ENCODE results near the gene MACROD2.

DNA sequence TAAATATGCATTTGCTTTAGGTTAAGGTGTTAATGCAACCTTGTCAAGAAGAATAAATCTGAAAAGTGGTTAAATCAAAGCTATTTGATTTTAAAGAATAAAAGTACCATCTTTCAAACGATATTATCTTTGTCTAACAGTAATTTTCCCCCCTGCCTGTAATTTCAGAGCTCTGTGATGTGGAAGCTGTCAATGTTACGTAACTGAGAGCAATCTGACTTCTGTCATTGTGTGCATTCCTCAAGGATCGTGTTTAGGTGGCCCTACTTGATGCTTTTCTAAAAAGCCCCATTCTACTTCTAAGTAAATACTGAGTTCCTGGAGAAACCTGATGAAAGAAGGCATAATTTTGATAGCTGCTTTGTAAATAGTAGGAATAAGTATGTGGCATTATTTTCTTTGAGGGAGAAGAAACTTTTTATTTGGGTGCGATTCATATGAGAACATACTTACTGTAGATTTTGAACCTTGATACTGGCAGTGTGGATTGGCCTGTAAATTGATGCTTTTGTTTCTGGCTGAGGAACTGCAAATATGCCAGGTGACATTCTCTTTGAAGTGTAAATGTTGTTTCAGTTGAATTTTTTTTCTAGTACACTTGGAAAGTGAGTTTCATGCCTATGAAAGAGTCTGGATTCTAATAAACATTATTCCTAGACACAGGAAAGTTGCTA lies 871.7 kb downstream of the MACROD2 start:
- TF ChIP-seq POLR2A (IDR thresholded peaks at IDR 0.05) = no peak
- TF ChIP-seq, protein P1, sequence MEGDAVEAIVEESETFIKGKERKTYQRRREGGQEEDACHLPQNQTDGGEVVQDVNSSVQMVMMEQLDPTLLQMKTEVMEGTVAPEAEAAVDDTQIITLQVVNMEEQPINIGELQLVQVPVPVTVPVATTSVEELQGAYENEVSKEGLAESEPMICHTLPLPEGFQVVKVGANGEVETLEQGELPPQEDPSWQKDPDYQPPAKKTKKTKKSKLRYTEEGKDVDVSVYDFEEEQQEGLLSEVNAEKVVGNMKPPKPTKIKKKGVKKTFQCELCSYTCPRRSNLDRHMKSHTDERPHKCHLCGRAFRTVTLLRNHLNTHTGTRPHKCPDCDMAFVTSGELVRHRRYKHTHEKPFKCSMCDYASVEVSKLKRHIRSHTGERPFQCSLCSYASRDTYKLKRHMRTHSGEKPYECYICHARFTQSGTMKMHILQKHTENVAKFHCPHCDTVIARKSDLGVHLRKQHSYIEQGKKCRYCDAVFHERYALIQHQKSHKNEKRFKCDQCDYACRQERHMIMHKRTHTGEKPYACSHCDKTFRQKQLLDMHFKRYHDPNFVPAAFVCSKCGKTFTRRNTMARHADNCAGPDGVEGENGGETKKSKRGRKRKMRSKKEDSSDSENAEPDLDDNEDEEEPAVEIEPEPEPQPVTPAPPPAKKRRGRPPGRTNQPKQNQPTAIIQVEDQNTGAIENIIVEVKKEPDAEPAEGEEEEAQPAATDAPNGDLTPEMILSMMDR (IDR thresholded peaks at IDR 0.05) = no peak
